ENCODE data around the gene ABCD2.
"Not testable (repeated sequence)": the region's sequence is repeated elsewhere in the genome, so short reads cannot be mapped to it uniquely, and the experiment has no call there.

Gene ABCD2

GRCh38 chr12:39611818-39612217, 7.8 kb downstream of the ABCD2 start:
- DNase-seq, result no peak

GRCh38 chr12:39610436-39611025, 9.1 kb downstream of the ABCD2 start:
- DNase-seq, result no peak

- no peak for DNase-seq
Observed at GRCh38 chr12:39606712-39607423, 12.7 kb downstream of the ABCD2 start.

- no peak for DNase-seq
Observed at GRCh38 chr12:39605996-39606395, 13.6 kb downstream of the ABCD2 start.

- no peak for DNase-seq
Observed at GRCh38 chr12:39605501-39605900, 14.1 kb downstream of the ABCD2 start.

GRCh38 chr12:39603065-39603464, 16.5 kb downstream of the ABCD2 start:
- no peak for DNase-seq

- DNase-seq, result not testable (repeated sequence)
Observed at GRCh38 chr12:39601951-39602350, 17.7 kb downstream of the ABCD2 start.

GRCh38 chr12:39595928-39596327, 23.7 kb downstream of the ABCD2 start:
- no peak for DNase-seq

GRCh38 chr12:39592295-39592694, 27.3 kb downstream of the ABCD2 start:
- no peak for DNase-seq

GRCh38 chr12:39588348-39588747, 31.3 kb downstream of the ABCD2 start:
- DNase-seq, result no peak

GRCh38 chr12:39587225-39587624, 32.4 kb downstream of the ABCD2 start:
- no peak for DNase-seq

GRCh38 chr12:39586816-39587215, 32.8 kb downstream of the ABCD2 start:
- DNase-seq, result no peak

- no peak for DNase-seq
Observed at GRCh38 chr12:39581592-39581991, 38.0 kb downstream of the ABCD2 start.

GRCh38 chr12:39575498-39575875, 44.1 kb downstream of the ABCD2 start:
- no peak for DNase-seq

GRCh38 chr12:39574785-39575497, 44.7 kb downstream of the ABCD2 start:
- DNase-seq, result no peak

- DNase-seq, result no peak
Observed at GRCh38 chr12:39574378-39574777, 45.2 kb downstream of the ABCD2 start.

- DNase-seq, result no peak
Observed at GRCh38 chr12:39573971-39574370, 45.6 kb downstream of the ABCD2 start.

GRCh38 chr12:39572551-39572950, 47.1 kb downstream of the ABCD2 start:
- no peak for DNase-seq

GRCh38 chr12:39571351-39571750, 48.3 kb downstream of the ABCD2 start:
- DNase-seq, result no peak

GRCh38 chr12:39553476-39553875, 66.1 kb downstream of the ABCD2 start:
- no peak for DNase-seq

- DNase-seq, result not testable (repeated sequence)
Observed at GRCh38 chr12:39544211-39544610, 75.4 kb downstream of the ABCD2 start.

GRCh38 chr12:39541471-39541870, 78.1 kb downstream of the ABCD2 start:
- no peak for DNase-seq

- DNase-seq, result no peak
Observed at GRCh38 chr12:39538679-39539104, 80.9 kb downstream of the ABCD2 start.

- DNase-seq, result no peak
Observed at GRCh38 chr12:39533951-39534350, 85.7 kb downstream of the ABCD2 start.

All from cortex of kidney (tissue), 1 donor.